Dedifferentiated amniotic fluid mesenchymal stem cell (primary cell): ENCODE measurements around the gene SNRNP35.
"Not testable (repeated sequence)": the region's sequence is repeated elsewhere in the genome, so short reads cannot be mapped to it uniquely, and the experiment has no call there.

Experiments used
- DNase-seq: peaks from one replicate; pipeline ENCODE4 v3.0.0-alpha.2; 2016; ENCODE audit errors: extremely low spot score

The SNRNP35 gene, protein sequence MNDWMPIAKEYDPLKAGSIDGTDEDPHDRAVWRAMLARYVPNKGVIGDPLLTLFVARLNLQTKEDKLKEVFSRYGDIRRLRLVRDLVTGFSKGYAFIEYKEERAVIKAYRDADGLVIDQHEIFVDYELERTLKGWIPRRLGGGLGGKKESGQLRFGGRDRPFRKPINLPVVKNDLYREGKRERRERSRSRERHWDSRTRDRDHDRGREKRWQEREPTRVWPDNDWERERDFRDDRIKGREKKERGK

DNA sequence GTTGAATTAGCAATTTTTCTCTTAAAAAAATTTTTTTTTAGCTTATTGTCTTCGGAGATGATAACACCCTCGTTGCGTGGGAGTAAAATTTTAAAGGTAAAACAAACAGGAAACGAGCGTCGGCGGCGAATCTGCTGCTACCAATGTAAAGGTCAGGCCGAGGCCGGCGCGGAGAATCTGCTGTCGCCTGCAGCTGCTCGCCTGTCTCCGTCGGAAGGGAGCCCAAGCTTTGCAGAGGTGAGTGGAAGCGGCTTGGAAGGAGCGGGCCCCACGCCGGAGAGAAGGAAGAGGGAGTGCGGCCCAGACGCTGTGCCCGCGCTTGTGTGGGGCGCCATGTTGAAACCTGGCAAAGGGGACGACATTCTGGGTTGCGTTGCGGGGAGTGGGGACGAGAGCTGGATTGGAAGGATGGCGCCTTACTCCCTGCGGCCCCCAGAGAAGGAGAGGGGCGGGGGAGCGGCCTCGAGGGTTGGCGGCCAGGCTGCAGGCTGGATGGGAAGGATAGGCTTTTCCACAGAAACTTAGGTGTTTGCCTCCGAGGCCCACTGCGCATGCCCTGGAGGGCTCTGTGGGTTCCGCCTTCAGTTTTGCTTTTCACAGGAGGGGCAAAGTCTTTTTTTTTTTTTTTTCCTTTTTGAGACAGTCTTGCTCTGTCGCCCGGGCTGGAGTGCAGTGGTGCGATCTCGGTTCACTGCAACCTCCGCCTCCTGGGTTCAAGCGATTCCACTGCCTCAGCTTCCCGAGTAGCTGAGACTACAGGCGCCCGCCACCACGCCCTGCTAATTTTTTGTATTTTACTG, at the start of gene SNRNP35:
TSS of gene SNRNP35 (plus strand) at position 160 of the 800 bp plus-strand sequence. CDS start 7,402 bp downstream, outside the sequence.
- DNase-seq: peak; percentile 63

DNA sequence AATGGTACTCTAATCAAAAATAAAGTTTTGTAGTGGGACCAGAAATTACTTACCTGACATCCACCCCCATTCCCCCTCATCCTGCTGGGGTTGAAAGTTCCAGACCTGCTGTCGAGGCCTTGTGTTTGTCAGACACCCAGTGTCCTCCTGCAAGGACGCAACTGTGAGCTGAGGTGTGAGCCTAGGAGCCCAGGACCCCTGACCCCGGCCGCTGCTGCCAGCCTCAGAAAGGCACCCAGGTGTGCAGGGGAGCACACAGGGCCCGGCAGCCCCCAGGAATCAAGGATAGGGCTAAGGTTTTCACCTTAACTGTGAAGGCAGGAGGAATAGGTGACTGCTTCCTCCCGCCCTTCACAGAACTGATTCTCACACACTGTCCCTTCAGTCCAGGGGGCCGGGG, 49.3 kb upstream of the SNRNP35 start:
- not testable (repeated sequence) for DNase-seq

DNA sequence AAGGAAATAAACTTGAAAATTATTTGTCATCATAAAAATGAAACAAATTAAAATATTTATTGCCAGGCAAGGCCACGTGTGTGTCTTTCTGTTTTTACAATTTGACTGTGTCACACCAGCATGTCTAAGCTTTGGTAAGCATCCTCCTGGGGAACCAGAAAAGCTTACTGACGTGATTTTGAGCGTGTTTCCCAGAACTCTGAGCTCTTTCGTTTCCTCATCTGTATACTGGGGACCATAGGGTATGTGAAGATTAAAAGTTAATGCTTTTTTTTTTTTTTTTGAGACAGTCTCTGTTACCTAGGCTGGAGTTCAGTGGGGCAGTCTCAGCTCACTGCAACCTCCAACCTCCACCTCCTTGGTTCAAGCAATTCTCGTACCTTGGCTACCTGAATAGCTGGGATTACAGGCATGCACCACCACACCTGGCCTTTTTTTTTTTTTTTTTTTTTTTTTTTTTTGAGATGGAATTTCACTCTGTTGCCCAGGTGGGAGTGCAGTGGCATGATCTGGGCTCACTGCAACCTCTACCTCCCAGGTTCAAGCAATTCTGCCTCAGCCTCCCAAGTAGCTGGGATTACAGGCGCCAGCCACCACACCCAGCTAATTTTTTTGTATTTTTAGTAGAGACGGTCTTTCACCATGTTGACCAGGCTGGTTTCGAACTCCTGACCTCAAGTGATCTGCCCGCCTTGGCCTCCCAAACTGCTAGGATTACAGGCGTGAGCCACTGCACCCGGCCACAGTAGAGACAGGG, 48.5 kb upstream of the SNRNP35 start:
- DNase-seq: not testable (repeated sequence)

DNA sequence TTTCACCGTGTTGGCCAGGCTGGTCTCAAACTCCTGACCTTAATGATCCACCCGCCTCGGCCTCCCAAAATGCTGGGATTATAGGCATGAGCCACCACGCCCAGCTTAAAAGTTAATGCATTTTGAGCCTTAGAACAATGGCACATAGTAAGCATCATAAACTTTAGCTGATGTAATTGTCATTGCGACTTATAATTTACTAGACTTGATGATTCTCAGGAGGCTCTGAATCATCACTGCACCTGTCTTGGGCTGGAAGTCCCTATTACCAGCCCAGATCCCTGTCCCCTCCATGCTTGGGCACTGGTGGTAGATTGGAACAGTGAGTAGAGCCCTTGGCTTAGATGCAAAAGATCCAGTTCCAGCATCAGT, 47.9 kb upstream of the SNRNP35 start:
- no peak for DNase-seq

DNA sequence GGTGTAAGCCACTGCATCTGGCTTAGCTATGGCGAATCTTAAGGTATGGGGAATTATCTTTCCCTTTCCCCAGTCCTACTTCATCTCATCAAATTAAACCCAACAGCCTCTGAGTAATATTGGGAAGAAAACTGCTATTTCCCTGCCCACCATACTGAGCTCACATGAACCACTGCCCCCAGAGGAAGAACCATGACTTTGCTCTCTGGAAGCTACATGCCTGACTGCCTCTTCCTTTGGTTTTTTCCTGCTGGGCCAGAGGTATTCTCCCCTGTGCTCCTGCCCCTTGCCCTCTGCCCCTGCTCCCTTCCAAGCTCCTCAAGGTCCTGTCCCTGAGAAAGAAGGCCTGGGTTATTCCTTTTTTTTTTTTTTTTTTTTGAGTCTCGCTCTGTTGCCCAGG, 36.6 kb upstream of the SNRNP35 start:
- no peak for DNase-seq

DNA sequence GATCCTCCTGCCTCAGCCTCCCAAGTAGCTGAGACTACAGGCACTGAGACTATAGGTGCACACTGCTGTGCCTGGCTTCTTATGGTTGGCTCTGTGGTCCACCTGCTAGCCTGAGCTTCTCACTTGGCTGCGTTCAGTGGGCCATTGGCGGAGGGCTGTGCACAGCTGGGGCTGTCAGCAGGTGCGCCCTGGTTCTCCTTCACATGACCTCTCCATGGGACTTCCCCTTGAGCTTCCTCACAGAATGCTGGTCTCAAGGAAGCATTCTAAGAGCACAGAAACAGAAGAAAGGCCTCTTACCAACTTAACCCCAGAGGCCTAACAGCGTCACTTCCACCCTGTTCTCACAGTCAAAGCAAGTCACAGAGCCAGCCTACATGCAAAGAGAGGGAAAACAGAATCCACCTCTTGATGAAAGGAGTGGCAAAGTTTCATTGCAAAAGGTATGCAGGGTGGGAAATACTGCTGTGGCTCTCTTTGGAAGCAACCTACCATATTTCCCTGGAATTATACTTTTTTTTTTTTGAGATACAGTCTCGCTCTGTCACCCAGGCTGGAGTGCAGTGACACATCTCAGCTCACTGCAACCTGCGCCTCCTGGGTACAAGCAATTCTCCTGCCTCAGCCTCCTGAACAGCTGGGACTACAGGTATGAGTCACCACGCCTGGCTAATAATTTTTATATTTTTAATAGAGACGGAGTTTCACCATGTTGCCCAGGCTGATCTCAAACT, 30.7 kb upstream of the SNRNP35 start:
- no peak for DNase-seq

DNA sequence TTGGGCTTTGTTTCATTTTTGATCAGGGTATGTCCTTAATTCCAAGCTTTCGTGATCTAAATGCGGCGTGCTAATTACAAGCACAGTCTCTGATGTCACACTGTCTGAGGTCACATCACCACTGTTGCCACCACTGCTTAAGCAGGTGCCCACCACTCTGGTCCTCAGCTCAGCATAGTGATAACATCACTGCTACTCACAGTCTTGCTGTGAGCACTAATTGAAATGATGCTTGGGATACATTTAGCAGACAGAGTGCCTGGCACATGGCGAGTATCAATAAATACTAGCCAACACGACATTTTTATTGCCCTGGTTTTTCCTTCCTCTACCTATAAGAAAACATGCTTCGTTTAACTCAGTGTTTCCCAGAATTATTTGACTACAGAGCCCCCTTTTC, 29.3 kb upstream of the SNRNP35 start:
- DNase-seq: no peak

DNA sequence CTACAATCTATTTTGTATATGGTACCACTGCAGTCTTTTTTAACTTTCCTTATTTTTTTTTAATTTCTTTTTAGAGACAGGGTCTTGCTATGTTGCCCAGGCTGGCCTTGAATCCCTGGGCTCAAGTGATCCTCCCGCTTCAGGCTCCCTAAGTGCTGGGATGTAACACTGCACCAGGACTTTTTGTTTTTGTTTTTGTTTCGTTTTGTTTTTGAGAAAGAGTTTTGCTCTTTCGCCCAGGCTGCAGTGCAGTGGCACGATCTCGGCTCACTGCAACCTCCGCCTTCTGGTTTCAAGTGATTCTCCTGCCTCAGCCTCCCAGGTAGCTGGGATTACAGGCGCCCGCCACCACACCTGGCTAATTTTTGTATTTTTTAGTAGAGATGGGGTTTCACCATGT, 28.8 kb upstream of the SNRNP35 start:
- DNase-seq: not testable (repeated sequence)

DNA sequence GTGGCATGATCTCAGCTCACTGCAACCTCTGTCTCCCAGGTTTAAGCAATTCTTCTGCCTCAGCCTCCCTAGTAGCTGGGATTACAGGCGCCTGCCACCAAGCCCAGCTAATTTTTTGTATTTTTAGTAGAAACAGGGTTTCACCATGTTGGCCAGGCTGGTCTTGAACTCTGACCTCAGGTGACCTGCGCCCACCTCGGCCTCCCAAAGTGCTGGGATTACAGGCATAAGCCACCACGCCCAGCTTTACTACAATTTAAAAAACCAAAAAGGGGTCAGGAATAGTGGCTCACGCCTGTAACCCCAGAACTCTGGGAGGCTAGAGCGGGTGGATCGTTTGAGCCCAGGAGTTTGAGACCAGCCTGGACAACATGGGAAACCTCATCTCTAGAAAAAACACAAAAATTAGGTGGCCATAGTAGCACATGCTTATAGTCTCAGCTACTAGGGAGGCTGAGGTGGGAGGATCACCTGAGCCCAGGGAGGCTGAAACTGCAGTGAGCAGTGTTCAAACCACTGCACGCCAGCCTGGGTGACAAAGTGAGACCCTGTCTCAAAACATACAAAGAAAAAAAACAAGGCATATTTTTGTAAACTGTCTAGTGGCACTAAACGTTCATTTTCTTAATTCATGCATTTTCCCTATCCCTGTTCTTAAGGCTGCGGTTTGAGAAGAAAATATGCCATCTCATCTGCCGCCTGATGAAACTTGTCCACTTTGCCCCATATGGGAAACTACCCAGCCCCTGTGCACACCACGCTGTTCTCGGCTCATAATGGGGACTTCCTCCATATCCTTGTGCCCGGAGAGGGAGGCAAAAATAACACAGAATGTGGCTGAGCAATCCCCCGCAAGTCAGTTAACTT, 25.8 kb upstream of the SNRNP35 start:
- not testable (repeated sequence) for DNase-seq

DNA sequence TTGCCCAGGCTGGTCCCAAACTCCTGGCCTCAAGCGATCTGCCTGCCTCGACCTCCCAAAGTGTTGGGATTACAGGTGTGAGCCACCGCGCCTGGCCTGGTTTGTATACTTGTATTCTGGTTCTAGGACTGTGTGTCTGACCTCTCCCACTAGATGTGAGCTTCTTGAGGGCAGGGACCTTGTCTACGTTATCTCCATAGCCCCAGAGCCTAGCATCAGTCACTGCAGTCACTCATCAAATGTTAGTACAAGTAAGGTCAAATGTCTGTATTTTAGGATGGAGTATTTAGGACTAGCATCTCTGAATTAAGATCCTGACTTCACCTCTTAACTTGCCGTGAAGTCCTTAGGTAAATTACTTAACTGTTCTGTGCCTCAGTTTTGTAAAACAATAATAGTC, 24.3 kb upstream of the SNRNP35 start:
- DNase-seq: no peak

DNA sequence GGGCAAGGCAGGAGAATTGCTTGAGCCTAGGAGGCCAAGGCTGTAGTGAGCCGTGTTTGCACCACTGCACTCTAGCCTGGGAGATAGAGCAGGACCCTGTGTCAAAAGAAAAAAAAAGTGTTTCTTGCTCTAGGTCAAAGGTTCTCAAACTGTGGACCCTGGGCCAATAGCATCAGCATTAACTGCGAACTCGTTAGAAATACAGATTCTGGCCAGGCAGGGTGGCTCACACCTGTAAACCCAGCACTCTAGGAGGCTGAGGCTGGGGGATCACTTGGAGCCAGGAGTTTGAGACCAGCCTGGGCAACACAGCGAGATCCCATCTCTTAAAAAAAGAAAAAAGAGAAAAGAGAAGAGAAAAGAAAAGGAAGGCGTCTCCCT, 22.3 kb upstream of the SNRNP35 start:
- DNase-seq: no peak

DNA sequence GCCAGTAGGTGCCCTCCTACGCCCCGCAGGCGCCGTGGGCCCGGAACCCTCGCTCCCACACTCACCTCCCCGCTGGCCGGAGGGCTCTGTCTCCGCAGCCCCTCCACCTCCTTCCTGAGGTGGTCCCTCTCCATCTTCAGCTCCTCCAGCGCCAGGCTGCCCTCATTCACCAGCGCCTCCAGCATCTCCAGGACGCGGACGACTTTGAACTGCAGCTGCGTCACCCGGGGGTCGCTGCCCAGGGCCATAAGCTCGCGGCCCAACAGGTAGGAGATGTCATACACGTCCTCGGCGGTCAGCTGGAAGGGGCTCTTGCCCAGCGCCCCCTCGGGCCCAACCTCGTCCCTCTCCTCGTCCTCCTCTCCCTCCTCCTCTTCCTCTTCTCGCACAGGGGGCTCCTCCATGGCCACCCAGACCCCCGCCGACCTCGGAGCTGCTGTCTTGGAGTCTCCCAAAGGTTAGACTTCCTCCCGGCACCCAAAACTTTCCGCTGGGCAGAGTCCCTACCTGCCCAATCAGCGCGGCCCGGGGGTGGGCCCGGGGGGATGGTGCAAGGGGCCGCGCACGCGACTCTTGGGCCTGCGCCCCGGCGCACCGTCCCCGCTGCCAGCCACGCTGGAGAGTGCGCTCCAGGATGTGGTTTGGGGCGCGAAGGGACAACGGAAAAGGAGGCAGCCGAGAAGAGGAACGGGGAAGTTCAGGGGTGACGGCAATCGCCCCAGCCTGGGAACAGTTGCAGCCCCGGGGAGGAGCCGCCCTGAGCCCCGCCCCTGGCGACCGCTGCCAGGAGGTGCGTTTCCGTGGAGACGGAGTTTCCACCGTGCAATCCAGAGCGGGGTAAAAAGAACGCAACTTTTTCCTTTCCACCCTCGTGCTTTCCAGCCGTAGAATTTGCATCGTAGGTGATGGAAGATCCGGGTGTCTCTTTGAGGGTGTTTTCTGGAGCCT, 21.6 kb upstream of the SNRNP35 start, which contains the start of gene RILPL2:
TSS of gene RILPL2 (minus strand) at position 668 of the 948 bp plus-strand sequence. CDS start at position 404, 264 bp downstream.
- peak; percentile 49 for DNase-seq

DNA sequence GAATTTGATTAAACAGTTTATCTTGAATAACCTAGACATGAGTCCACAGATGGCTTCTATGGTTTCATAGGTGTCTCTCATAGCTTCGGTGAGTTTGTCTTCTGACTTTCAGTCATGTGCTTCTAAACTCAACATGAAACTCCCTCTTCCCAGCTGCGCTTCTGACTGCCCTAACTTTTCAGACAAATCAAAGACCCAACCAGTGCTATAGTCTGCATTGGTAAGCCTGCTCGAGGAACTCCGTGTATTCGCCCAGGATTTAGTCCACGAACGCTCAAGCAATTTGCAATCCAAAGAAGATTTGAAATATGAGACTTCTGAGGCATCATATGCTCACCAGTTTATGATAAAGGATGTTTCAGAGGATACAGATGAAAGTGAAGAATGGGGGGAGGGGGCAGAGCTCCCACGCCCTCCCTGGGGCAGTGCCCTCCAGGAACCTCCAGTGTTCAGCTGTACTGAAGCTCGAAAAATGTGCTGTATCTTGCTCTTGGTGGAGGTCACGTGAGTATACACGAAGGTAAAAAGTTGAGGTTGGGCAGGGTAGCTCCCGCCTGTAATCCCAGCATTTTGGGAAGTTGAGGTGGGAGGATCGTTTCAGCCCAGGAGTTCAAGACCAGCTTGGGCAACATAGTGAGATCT, 16.3 kb upstream of the SNRNP35 start:
- no peak for DNase-seq

DNA sequence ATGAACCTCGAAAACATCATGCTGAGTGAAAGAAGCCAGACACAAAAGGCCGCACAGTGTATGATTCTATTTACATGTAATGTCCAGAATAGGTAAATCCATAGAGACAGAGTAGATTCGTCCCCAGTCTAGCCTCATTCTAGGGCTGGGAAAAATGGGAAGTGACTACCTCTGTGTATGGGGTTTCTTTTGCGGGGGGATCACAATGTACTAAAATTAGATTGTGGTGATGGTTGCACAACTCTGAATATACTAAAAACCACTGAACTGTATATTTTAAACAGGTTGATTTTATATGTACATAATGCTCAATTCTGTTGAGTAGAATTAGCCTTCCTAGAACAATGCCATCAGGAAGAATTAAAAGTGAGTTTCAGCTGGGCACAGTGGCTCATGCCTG, 15.2 kb upstream of the SNRNP35 start:
- no peak for DNase-seq

DNA sequence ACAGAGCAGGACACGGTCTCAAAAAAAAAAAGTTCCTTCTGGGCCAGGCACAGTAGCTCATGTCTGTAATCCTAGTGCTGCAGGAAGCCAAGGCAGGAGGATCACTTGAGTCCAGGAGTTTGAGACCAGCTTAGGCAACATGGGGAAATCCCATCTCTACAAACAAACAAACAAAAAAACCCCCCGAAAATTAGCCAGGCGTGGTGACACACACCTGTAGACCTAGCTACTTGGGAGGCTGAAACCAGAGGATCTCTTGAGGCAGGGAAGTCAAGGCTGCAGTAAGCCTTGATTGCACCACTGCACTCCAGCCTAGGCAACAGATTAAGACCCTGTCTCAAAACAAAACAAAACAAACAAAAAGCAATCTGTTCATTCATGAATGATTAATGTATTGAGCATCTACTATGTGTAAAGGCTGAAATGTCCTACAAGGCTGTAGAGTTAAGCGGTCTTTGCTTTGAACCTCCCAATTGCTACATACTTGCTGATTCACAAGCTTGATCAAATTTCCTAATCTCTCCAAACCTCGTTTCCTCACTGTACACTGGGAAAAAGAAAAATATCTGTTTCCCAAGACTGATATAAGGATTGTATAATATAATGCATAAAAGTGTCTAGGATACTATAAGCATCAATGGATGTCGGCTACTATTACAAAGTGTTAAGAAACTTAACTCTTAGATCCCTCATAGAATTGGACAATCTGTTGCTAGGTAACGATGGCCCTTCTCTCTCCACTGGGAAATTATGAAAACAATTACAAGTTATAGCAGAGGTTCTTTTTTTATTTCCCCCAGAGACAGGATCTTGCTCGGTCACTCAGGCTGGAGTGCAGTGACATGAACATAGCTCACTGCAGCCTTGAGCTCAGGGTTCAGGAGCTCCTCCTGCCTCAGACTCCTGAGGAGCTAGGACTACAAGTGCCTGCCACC, 13.6 kb upstream of the SNRNP35 start:
- peak; percentile 26 for DNase-seq

DNA sequence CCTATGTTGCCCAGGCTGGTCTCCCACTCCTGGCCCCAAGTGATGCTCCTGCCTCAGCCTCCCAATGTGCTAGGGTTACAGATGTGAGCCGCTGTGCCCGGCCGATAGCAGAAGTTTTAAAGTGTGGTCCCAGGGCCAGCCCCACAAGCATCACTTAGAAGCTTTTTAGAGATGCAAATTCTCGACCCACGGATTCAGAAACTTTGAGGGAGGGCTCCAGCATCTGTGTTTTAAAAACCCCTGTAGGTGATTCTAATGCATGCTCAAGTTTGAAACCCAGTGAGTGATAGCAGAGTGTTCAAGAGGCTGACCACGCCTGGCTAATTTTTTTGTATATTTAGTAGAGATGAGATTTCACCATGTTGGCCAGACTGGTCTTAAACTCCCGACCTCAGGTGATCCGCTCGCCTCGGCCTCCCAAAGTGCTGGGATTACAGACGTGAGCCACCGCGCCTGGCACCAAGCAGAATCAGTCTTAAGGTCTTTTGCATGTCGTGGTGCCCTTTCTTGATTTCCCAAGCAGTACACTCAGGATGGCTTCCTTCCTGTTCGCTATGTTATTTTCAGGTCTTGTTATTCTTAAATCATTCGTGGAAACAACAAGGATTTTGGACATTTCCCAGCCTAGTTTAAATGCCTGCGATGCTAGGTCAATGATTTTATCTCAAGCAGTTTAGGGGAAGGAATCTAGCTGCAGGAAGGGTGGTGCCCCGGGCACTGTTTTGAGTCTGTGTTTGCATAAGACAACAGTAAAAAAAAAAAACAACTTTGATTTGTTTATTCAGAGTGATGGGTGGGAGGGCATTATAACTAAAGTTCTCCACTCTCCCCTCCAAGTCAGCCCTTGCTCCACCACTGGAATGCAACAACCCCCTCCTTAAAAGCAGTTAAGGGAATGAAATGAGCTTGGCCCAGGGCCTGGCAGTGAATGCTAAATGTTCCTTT, 12.3 kb upstream of the SNRNP35 start:
- DNase-seq: peak; percentile 92

DNA sequence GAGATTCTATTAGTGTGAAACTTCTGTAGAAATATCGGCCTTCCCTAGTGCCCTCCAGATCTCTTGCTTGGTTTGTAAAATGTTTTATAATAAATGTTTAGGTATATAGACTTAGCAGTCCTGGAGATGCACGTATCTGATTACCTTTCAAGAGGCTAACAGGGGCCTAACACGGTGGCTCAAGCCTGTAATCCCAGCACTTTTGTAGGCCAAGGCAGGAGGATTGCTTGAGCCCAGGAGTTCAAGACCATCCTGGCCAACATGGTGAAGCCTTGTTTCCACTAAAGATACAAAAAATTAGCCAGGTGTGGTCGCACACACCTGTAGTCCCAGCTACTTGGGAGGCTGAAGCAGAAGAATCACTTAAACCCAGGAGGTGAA, 11.6 kb upstream of the SNRNP35 start:
- DNase-seq: no peak
